Measurements from ENCODE around the gene PPIP5K1.
A peak's percentile ranks its signal among the peaks of the same experiment; 100 is the strongest.
"Not testable (repeated sequence)": the region's sequence is repeated elsewhere in the genome, so short reads cannot be mapped to it uniquely, and the experiment has no call there.

PPIP5K1 gene

DNA sequence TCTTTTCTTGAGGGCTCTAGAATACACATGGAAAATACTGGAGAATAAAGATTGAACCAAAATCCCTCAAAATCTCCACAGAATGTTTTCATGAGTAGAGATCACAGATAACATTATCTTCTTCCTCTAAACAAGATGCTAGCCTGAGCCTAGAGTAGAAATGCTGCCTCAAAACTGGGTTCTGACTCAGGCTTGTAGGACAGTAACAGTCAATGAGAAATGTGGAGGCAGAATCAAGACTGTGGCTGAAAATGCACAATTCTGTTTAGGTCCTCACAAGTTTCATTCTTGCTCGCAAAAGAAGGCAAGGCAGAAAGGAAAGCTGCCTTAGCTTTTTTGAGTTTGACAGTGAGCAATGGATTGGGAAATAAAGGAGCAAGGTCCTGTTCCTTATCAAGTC, 15.4 kb downstream of the PPIP5K1 start:
- H3K27me3 ChIP-seq; intact Hi-C loops (cut with DNase I; ENCODE audit: low total_unique reads); DNase-seq; H3K4me3 ChIP-seq; H3K27ac ChIP-seq; H3K36me3 ChIP-seq; H3K9me3 ChIP-seq; H3K4me1 ChIP-seq: not testable (repeated sequence)

DNA sequence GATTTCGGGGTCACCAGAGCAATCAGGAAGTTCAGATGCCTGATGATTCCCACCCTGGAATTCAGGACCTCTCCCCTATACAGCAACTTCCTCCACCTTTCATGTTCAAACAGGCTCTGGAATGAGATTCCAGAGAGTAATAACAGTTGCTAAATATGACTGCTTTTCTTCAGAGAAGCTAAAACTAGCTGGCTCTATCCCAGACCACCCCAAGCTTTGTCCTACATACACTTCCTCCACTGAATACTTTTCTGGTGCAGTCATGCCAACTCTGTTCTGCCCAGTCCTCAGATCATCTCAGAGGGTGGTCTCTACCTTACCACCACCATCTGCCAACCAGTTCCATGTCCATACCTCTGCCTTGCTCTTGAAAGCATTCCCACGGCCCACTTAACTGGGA, 23.4 kb downstream of the PPIP5K1 start:
- H3K4me3 ChIP-seq; H3K4me1 ChIP-seq; H3K27ac ChIP-seq; H3K27me3 ChIP-seq; H3K9me3 ChIP-seq; H3K36me3 ChIP-seq; intact Hi-C loops (cut with DNase I; ENCODE audit: low total_unique reads); DNase-seq: not testable (repeated sequence)

DNA sequence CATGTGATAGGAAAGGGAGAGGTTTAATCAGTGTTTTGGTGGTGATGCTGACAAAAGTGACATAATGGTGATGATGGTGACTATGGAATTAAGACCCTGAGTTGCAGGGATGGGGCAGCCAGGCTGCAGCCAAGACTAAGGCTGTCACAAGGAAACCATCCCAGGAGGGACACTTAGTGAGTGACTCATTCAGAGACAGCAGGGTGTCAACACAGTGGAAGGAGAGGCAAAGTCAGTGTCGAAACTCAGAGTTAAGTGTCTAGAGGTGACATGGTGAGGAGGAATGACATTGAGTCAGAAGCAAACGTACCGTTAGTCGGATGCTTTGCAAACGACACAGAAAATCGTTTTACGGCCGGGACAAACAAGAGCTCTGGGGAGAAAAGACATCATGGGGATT, 26.2 kb downstream of the PPIP5K1 start:
- H3K4me1 ChIP-seq; H3K4me3 ChIP-seq; H3K27ac ChIP-seq; DNase-seq; H3K27me3 ChIP-seq; intact Hi-C loops (cut with DNase I; ENCODE audit: low total_unique reads); H3K36me3 ChIP-seq; H3K9me3 ChIP-seq: not testable (repeated sequence)

DNA sequence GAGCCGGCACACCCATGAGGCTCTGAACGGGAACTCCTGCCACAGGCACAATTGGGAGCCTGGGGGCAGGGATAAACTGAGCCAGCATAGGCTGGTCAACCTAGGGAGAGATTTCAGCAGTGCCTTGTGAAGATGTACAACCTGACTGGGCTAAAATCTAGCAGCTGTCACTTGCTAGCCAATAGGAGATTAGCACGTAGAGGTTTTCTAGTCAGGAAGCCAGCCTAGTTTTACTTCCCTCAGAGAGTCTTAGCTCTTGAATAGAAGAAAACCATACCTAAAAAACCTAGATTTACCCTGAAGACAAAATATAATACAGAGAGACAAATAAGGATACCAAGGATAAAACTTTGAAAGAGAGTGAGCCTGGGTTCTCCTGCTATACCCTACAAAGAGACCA, 27.3 kb downstream of the PPIP5K1 start:
- H3K27me3 ChIP-seq; DNase-seq; H3K27ac ChIP-seq; intact Hi-C loops (cut with DNase I; ENCODE audit: low total_unique reads); H3K4me1 ChIP-seq; H3K9me3 ChIP-seq; H3K4me3 ChIP-seq: not testable (repeated sequence)
- H3K36me3 ChIP-seq: peaks cover 0 to 16% (median 7%) of the 10 kb centered on the region in 3 donors

DNA sequence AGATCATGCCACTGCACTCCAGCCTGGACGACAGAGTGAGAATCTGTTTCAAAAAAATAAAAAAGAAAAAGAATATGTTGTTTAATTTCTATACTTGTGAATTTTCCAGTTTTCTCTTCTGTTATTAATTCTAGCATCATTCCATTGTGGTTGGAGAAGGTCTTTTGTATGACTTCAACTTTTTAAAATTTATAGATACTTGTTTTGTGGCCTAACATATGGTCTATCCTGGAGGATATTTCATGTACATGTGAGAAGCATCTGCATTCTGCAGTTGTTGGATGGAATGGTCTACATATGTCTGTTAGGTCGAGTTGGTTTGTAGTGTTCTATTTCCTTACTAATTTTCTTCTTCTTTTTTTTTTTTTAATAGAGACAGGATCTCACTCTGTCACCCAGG, 37.0 kb downstream of the PPIP5K1 start:
- no peak for TF ChIP-seq CTCF (IDR thresholded peaks at IDR 0.05)
- Histone ChIP-seq H3K36me3 (peaks cover 7 to 57% (median 8%) of the 10 kb centered on the region in 3 donors), H3K27ac (no peak overlapping the region), H3K4me1 (no peaks in the 10 kb centered on the region), H3K27me3 (no peaks in the 10 kb centered on the region), H3K9me3 (no peaks in the 10 kb centered on the region), H3K4me3 (no peak overlapping the region)
- intact Hi-C loops (cut with DNase I; ENCODE audit: low total_unique reads): no loop called here
- no peak for DNase-seq

DNA sequence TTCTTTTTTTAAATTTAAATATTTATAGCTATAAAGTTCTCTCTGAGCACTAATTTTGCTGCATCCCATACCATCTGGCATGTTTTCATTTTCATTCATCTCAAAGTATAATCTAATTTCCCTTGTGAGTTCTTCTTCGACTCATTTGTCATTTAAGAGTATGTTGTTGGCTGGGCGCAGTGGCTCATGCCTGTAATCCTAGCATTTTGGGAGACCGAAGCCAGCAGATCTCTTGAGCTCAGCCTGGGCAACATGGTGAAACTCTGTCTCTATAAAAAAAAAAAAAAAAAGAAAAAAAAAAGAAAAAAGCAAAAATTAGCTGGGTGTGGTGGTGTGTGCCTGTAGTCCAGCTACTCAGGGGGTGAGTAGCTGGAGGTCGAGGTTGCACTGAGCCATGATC, 37.8 kb downstream of the PPIP5K1 start:
- intact Hi-C loops (cut with DNase I; ENCODE audit: low total_unique reads): no loop called here
- Histone ChIP-seq H3K36me3 (peaks cover 7 to 54% (median 8%) of the 10 kb centered on the region in 3 donors), H3K4me3 (no peak overlapping the region)

DNA sequence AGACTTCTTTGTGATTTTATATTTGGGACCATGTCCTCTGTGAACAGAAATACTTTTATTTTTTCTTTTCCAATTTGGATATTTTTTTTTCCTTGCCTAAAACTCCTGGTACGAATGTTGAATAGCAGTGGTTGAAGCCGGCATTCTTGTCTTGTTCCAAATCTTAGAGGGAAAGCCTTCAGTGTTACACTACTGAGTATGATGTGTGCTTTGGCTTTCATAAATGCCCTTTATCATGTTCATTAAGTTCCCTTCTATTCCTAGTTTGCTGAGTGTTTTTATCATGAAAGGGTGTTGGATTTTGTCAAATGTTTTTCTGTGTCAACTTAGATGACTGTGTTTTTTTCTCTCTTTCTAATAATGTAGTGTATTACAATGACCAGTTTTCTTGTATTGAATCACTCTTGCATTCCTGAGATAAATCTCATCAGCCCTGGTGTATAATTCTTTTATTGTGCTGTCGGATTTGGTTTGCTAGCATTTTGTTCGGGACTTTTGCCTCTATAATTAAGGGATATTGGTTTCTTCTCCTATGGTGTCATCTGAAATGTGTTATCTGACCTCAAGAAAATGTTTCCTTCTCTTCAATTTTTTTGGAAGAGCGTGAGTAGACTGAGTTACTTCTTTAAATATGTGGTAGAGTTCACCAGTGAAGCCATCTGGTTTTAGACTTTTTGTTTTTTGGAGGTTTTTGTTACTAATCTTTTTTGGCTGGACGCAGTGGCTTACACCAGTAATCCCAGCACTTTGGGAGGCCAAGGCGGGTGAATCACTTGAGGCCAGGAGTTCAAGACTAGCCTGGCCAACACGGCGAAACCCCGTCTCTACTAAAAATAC, 39.3 kb downstream of the PPIP5K1 start:
- no peak for TF ChIP-seq CTCF (IDR thresholded peaks at IDR 0.05)
- Histone ChIP-seq H3K9me3 (no peaks in the 10 kb centered on the region), H3K36me3 (peaks cover 0 to 38% (median 4%) of the 10 kb centered on the region in 3 donors), H3K4me3 (no peak overlapping the region), H3K4me1 (no peaks in the 10 kb centered on the region), H3K27ac (no peak overlapping the region), H3K27me3 (no peaks in the 10 kb centered on the region)
- DNase-seq: peak in 1 of 2 donors; percentile 51
- intact Hi-C loops (cut with DNase I; ENCODE audit: low total_unique reads): no loop called here

More for the DNA sequence above, 37.8 kb downstream of the PPIP5K1 start:
- DNase-seq: no peak
- no peaks in the 10 kb centered on the region for H3K9me3 ChIP-seq
- H3K27ac ChIP-seq: no peak overlapping the region
- H3K4me1 ChIP-seq: no peaks in the 10 kb centered on the region
- H3K27me3 ChIP-seq: no peaks in the 10 kb centered on the region
- no peak for TF ChIP-seq CTCF (IDR thresholded peaks at IDR 0.05)
